CD14-positive monocyte (primary cell): ENCODE measurements around the gene NPAS3. TPM values are rescaled to one million over a fixed set of nuclear protein-coding genes. Genes with fewer than 3 reads are reported as not detected.

ENCODE experiments used
- DNase-seq, 3 donors: peaks; one replicate each; pipeline ENCODE4 v3.0.0-alpha.2; 2011 to 2022
- H2AFZ ChIP-seq: 2 replicates; pipeline ENCODE4 v1.6.0; 2012; ENCODE audit warnings: mild to moderate bottlenecking, low read depth, low read length, inconsistent platforms; ENCODE audit not compliant: insufficient read depth, poor library complexity, severe bottlenecking
- H3K27ac ChIP-seq, 2 donors: 1 replicate in 1 of 2; 2 replicates in 1 of 2; pipeline ENCODE4 v1.5.1; 2012 to 2013; ENCODE audit warnings: low read length in 2 of 2, control low read depth in 1 of 2, inconsistent platforms in 1 of 2, low read depth in 1 of 2, mild to moderate bottlenecking in 1 of 2
- H3K27me3 ChIP-seq, 2 donors: one replicate each; pipeline versions ENCODE4 v1.6.0 to v1.6.1; 2011 to 2013; ENCODE audit warnings: low read length in 2 of 2; ENCODE audit not compliant: control insufficient read depth in 2 of 2, insufficient read depth in 2 of 2
- H3K36me3 ChIP-seq, 2 donors: replicated peaks in 1 of 2; 1 replicate in 1 of 2; 2 replicates in 1 of 2; pipeline versions ENCODE4 v1.5.1 to v1.6.1; 2012 to 2013; ENCODE audit warnings: low read length in 2 of 2, control low read depth in 1 of 2, inconsistent platforms in 1 of 2, mild to moderate bottlenecking in 1 of 2; ENCODE audit not compliant: insufficient read depth in 2 of 2, control insufficient read depth in 1 of 2
- H3K4me1 ChIP-seq, 2 donors: 1 replicate in 1 of 2; 2 replicates in 1 of 2; pipeline versions ENCODE4 v1.5.1 to v1.6.1; 2012 to 2013; ENCODE audit warnings: low read length in 2 of 2, control low read depth in 1 of 2, inconsistent platforms in 1 of 2, mild to moderate bottlenecking in 1 of 2, moderate library complexity in 1 of 2; ENCODE audit not compliant: insufficient read depth in 2 of 2, control insufficient read depth in 1 of 2
- H3K4me2 ChIP-seq: replicated peaks from 2 replicates; pipeline ENCODE3; 2012; ENCODE audit warnings: low read length, moderate library complexity, mild to moderate bottlenecking; ENCODE audit not compliant: poor library complexity, severe bottlenecking; ENCODE audit errors: extremely low read depth
- H3K4me3 ChIP-seq, 3 experiments: fragments of 200-600 bp in 1 of 3; sonication (generic) in 1 of 3; replicated peaks in 1 of 3; 1 replicate in 2 of 3; 2 replicates in 1 of 3; pipeline ENCODE4 v1.5.1; 2011 to 2013; ENCODE audit warnings: low read length in 3 of 3, mild to moderate bottlenecking in 3 of 3, control low read depth in 2 of 3, low read depth in 2 of 3, inconsistent platforms in 1 of 3, moderate library complexity in 1 of 3
- H3K79me2 ChIP-seq: 2 replicates; pipeline ENCODE4 v1.6.0; 2012; ENCODE audit warnings: mild to moderate bottlenecking, control low read depth, inconsistent platforms, low read length, moderate library complexity; ENCODE audit not compliant: insufficient read depth
- H3K9ac ChIP-seq: 2 replicates; pipeline ENCODE4 v1.6.0; 2017; ENCODE audit warnings: low read length, mild to moderate bottlenecking; ENCODE audit not compliant: insufficient read depth, poor library complexity, severe bottlenecking
- H3K9me3 ChIP-seq, 2 donors: replicated peaks in 1 of 2; 1 replicate in 1 of 2; 2 replicates in 1 of 2; pipeline versions ENCODE4 v1.5.1 to v1.6.1; 2012 to 2013; ENCODE audit warnings: low read length in 2 of 2, control low read depth in 1 of 2; ENCODE audit not compliant: control insufficient read depth in 1 of 2, insufficient read depth in 1 of 2
- H4K20me1 ChIP-seq: 2 replicates; pipeline ENCODE4 v1.6.0; 2012; ENCODE audit warnings: mild to moderate bottlenecking, low read length, control low read depth, moderate library complexity; ENCODE audit not compliant: insufficient read depth
- H3K27ac Mint-ChIP-seq, 7 donors: one replicate each; pipeline ENCODE4 v1.8.0; 2020; ENCODE audit warnings: mild to moderate bottlenecking in 7 of 7, mixed read lengths in 7 of 7, moderate library complexity in 6 of 7, inconsistent platforms in 2 of 7
- H3K27me3 Mint-ChIP-seq, 3 donors: one replicate each; pipeline ENCODE4 v1.8.0; 2021 to 2022; ENCODE audit warnings: low read depth in 3 of 3, mild to moderate bottlenecking in 3 of 3, mixed read lengths in 3 of 3, moderate library complexity in 3 of 3, inconsistent platforms in 1 of 3
- H3K36me3 Mint-ChIP-seq, 2 donors: one replicate each; pipeline ENCODE4 v1.8.0; 2020; ENCODE audit warnings: mixed read lengths in 2 of 2, inconsistent platforms in 1 of 2, mild to moderate bottlenecking in 1 of 2
- H3K4me1 Mint-ChIP-seq: one replicate; pipeline ENCODE4 v1.8.0; 2020; ENCODE audit warnings: mild to moderate bottlenecking, mixed read lengths
- H3K4me3 Mint-ChIP-seq, 2 donors: one replicate each; pipeline ENCODE4 v1.8.0; 2020; ENCODE audit warnings: mild to moderate bottlenecking in 2 of 2, mixed read lengths in 2 of 2, moderate library complexity in 1 of 2
- H3K9me3 Mint-ChIP-seq, 7 donors: one replicate each; pipeline ENCODE4 v1.8.0; 2020 to 2022; ENCODE audit warnings: mixed read lengths in 7 of 7, mild to moderate bottlenecking in 6 of 7, moderate library complexity in 6 of 7, inconsistent platforms in 2 of 7
- WGBS: methylation state at CpG from one replicate; pipeline ENCODE4 v1.1.5; 2013; ENCODE audit warnings: missing lambda C conversion rate; ENCODE audit not compliant: insufficient coverage; 5-methylcytosine and 5-hydroxymethylcytosine counted together
- intact Hi-C, 2 donors: fragments of 100-400 bp; cut with micrococcal nuclease; formaldehyde crosslinking; loops; one replicate each; pipeline versions ENCODE4 v1.15.0 to v1.15.1; 2023
- polyA plus RNA-seq, 3 donors: library from polyadenylated mRNA; depleted of rRNA in 1 of 3; unstranded in 2 of 3; stranded (reverse) in 1 of 3; fragments of 300-500 nt in 2 of 3; fragments of >200 nt in 1 of 3; fragmentation: Illumina TruSeq in 2 of 3; gene quantifications; 1 replicate in 2 of 3; 2 replicates in 1 of 3; pipeline ENCODE4 v1.2.3, GENCODE V29; 2012 to 2021
- TF ChIP-seq, protein P1 (sequence below): fragments of 200-600 bp; IDR thresholded peaks from one replicate; pipeline ENCODE4 v1.8.0; 2022; ENCODE audit warnings: antibody characterized with exemption, mild to moderate bottlenecking

Gene NPAS3
- polyA plus RNA-seq, 3 donors = not detected

DNA sequence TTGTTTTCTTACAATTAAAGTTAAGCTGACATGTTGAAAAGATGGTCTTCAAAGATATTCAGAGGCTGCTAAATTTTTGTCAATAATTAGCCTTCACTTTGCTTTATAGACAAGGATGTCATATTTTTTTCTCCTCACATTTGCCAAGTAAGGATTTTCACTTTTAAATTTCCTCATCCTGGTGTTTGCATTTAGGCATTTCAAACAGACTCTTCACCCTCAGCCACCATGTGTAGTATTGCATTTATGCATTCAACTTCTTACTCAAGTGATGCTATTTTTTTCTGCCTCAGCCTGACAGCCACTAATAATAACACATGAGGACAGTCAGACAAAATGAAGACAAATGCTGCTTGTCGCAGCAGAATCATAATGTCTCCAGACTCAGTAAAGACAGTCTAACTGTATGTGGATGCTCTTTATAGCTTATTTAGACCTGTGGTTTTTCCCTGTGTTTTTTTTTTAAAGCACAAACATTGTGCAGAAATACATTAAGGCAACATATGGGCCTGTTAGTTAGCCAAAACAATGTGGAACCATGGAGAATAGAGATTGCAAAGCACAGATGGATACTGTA lies 481.5 kb downstream of the NPAS3 start:
- peaks cover 0 to 3% (median 0%) of the 10 kb centered on the region in 7 donors for H3K9me3 Mint-ChIP-seq
- intact Hi-C loops = no loop called here
- no peaks in the 10 kb centered on the region for H3K4me1 Mint-ChIP-seq
- Histone ChIP-seq H3K4me2 (no peak overlapping the region), H4K20me1 (no peaks in the 10 kb centered on the region), H3K79me2 (no peaks in the 10 kb centered on the region), H2AFZ (no peak overlapping the region), H3K27ac (no peak overlapping the region), H3K4me1 (no peaks in the 10 kb centered on the region), H3K36me3 (no peaks in the 10 kb centered on the region), H3K9ac (no peak overlapping the region), H3K4me3 (no peak overlapping the region), H3K9me3 (no peaks in the 10 kb centered on the region), H3K27me3 (no peaks in the 10 kb centered on the region)
- TF ChIP-seq, protein P1, sequence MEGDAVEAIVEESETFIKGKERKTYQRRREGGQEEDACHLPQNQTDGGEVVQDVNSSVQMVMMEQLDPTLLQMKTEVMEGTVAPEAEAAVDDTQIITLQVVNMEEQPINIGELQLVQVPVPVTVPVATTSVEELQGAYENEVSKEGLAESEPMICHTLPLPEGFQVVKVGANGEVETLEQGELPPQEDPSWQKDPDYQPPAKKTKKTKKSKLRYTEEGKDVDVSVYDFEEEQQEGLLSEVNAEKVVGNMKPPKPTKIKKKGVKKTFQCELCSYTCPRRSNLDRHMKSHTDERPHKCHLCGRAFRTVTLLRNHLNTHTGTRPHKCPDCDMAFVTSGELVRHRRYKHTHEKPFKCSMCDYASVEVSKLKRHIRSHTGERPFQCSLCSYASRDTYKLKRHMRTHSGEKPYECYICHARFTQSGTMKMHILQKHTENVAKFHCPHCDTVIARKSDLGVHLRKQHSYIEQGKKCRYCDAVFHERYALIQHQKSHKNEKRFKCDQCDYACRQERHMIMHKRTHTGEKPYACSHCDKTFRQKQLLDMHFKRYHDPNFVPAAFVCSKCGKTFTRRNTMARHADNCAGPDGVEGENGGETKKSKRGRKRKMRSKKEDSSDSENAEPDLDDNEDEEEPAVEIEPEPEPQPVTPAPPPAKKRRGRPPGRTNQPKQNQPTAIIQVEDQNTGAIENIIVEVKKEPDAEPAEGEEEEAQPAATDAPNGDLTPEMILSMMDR = no peak
- H3K27me3 Mint-ChIP-seq = peaks cover 0 to 1% (median 0%) of the 10 kb centered on the region in 3 donors
- no peak overlapping the region for H3K4me3 Mint-ChIP-seq
- H3K36me3 Mint-ChIP-seq = no peaks in the 10 kb centered on the region
- no peak for DNase-seq
- H3K27ac Mint-ChIP-seq = no peak overlapping the region
- no CpG with 5 or more reads among the region's 1 CpG for WGBS

DNA sequence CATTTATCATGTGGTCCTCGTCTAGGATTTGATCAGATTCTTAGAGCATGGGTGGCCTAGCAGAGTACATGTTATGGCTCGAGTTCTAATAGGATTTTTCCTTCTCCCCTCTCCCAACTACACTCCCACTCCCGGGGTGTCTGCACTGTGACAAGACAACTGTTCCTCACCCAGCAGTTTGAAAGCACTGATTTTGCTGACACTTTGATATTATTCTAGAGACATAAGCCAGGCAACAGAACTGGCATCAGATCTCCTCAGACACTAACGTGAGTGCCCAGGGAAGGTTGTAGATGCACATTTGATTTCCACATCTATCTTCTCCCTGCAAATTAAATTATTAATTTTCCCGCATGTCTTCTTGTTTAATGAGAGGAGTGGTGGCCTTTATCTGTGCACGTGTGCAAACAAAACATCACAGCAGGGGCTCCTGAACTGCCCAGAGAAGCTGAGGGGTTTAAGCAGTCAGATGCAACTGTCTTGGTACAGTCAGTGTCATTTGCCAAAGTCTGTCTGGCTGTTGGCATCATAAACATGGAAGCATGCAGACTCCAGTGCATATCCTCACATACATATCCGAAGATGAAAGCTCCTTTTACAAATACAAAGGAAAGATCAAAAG lies 491.8 kb downstream of the NPAS3 start:
- no peak overlapping the region for H3K4me2 ChIP-seq
- peaks cover 1 to 2% of the 10 kb centered on the region in 2 donors for H3K4me1 ChIP-seq
- no peak overlapping the region for H3K9ac ChIP-seq
- H3K4me3 ChIP-seq = no peak overlapping the region
- WGBS = 100% methylated on average over 2 of the region's 7 CpGs
- Mint-ChIP-seq H3K9me3 (no peaks in the 10 kb centered on the region), H3K4me1 (peaks cover under 1% of the 10 kb centered on the region), H3K27ac (no peak overlapping the region), H3K4me3 (no peak overlapping the region), H3K36me3 (no peaks in the 10 kb centered on the region), H3K27me3 (peaks cover 0 to 3% (median 3%) of the 10 kb centered on the region in 3 donors)
- H3K36me3 ChIP-seq = no peaks in the 10 kb centered on the region
- no peaks in the 10 kb centered on the region for H4K20me1 ChIP-seq
- H3K27ac ChIP-seq = no peak overlapping the region
- TF ChIP-seq, protein P1 = no peak
- no peaks in the 10 kb centered on the region for H3K79me2 ChIP-seq
- no peak for DNase-seq
- no peak overlapping the region for H2AFZ ChIP-seq
- no peaks in the 10 kb centered on the region for H3K27me3 ChIP-seq
- intact Hi-C loops = no loop called here
- H3K9me3 ChIP-seq = no peaks in the 10 kb centered on the region
